ENCODE measurements around the gene MMP24OS.

The MMP24OS gene

GRCh38 chr20:35291654-35292503 lies 14.0 kb upstream of the MMP24OS start, which contains the start of gene FAM83C:
Gene FAM83C (minus strand): TSS chr20:35292425. CDS start chr20:35292304, 121 bp downstream.
- no peaks in the 10 kb centered on the region for H3K36me3 ChIP-seq (ENCODE audit: control insufficient read depth in 1 of 2, insufficient read depth in 2 of 2, low read length in 2 of 2)
- H3K9me3 ChIP-seq (ENCODE audit: control insufficient read depth in 1 of 2, low read length in 2 of 2): no peaks in the 10 kb centered on the region
- no peak within 1 kb of the TSS for H3K9ac ChIP-seq (ENCODE audit: low read depth in 1 of 2, low read length in 2 of 2)
- no peaks in the 10 kb centered on the region for H3K4me1 ChIP-seq (ENCODE audit: control insufficient read depth in 1 of 2, insufficient read depth in 2 of 2, low read length in 2 of 2)
- peaks cover 0 to under 1% of the 10 kb centered on the region in 2 donors for H3K27me3 ChIP-seq (ENCODE audit: control insufficient read depth in 1 of 2, insufficient read depth in 2 of 2, low read length in 2 of 2)
- no peak within 1 kb of the TSS for H3K27ac ChIP-seq (ENCODE audit: low read depth, low read length)
- H3K4me3 ChIP-seq (ENCODE audit: low read depth in 1 of 2, low read length in 2 of 2): no peak within 1 kb of the TSS

GRCh38 chr20:35290887-35291417 lies 13.0 kb upstream of the MMP24OS start:
- no peak overlapping the region for H3K4me3 ChIP-seq (ENCODE audit: low read depth in 1 of 2, low read length in 2 of 2)

GRCh38 chr20:35290186-35290886 lies 12.4 kb upstream of the MMP24OS start:
- Histone ChIP-seq H3K36me3 (ENCODE audit: control insufficient read depth in 1 of 2, insufficient read depth in 2 of 2, low read length in 2 of 2) (no peaks in the 10 kb centered on the region), H3K4me3 (ENCODE audit: low read depth in 1 of 2, low read length in 2 of 2) (no peak overlapping the region), H3K4me1 (ENCODE audit: control insufficient read depth in 1 of 2, insufficient read depth in 2 of 2, low read length in 2 of 2) (peaks cover 12 to 14% of the 10 kb centered on the region in 2 donors)

More at GRCh38 chr20:35290887-35291417, 13.0 kb upstream of the MMP24OS start:
- Histone ChIP-seq H3K27ac (ENCODE audit: low read depth, low read length) (no peak overlapping the region), H3K9me3 (ENCODE audit: control insufficient read depth in 1 of 2, low read length in 2 of 2) (no peaks in the 10 kb centered on the region), H3K36me3 (ENCODE audit: control insufficient read depth in 1 of 2, insufficient read depth in 2 of 2, low read length in 2 of 2) (no peaks in the 10 kb centered on the region), H3K27me3 (ENCODE audit: control insufficient read depth in 1 of 2, insufficient read depth in 2 of 2, low read length in 2 of 2) (no peaks in the 10 kb centered on the region), H3K9ac (ENCODE audit: low read depth in 1 of 2, low read length in 2 of 2) (no peak overlapping the region), H3K4me1 (ENCODE audit: control insufficient read depth in 1 of 2, insufficient read depth in 2 of 2, low read length in 2 of 2) (peaks cover 6 to 8% of the 10 kb centered on the region in 2 donors)

GRCh38 chr20:35288325-35289060 lies 10.6 kb upstream of the MMP24OS start:
- peaks cover 22 to 24% of the 10 kb centered on the region in 2 donors for H3K4me1 ChIP-seq (ENCODE audit: control insufficient read depth in 1 of 2, insufficient read depth in 2 of 2, low read length in 2 of 2)
- no peak overlapping the region for H3K9ac ChIP-seq (ENCODE audit: low read depth in 1 of 2, low read length in 2 of 2)
- no peak overlapping the region for H3K4me3 ChIP-seq (ENCODE audit: low read depth in 1 of 2, low read length in 2 of 2)
- no peaks in the 10 kb centered on the region for H3K9me3 ChIP-seq (ENCODE audit: control insufficient read depth in 1 of 2, low read length in 2 of 2)
- peaks cover 0 to under 1% of the 10 kb centered on the region in 2 donors for H3K36me3 ChIP-seq (ENCODE audit: control insufficient read depth in 1 of 2, insufficient read depth in 2 of 2, low read length in 2 of 2)
- H3K27ac ChIP-seq (ENCODE audit: low read depth, low read length): no peak overlapping the region
- H3K27me3 ChIP-seq (ENCODE audit: control insufficient read depth in 1 of 2, insufficient read depth in 2 of 2, low read length in 2 of 2): no peaks in the 10 kb centered on the region

More at GRCh38 chr20:35290186-35290886, 12.4 kb upstream of the MMP24OS start:
- H3K9me3 ChIP-seq (ENCODE audit: control insufficient read depth in 1 of 2, low read length in 2 of 2): no peaks in the 10 kb centered on the region
- H3K27me3 ChIP-seq (ENCODE audit: control insufficient read depth in 1 of 2, insufficient read depth in 2 of 2, low read length in 2 of 2): no peaks in the 10 kb centered on the region
- H3K27ac ChIP-seq (ENCODE audit: low read depth, low read length): no peak overlapping the region
- no peak overlapping the region for H3K9ac ChIP-seq (ENCODE audit: low read depth in 1 of 2, low read length in 2 of 2)

- Histone ChIP-seq H3K9ac (ENCODE audit: low read depth in 1 of 2, low read length in 2 of 2) (no peak overlapping the region), H3K9me3 (ENCODE audit: control insufficient read depth in 1 of 2, low read length in 2 of 2) (no peaks in the 10 kb centered on the region), H3K27ac (ENCODE audit: low read depth, low read length) (no peak overlapping the region), H3K4me3 (ENCODE audit: low read depth in 1 of 2, low read length in 2 of 2) (no peak overlapping the region), H3K36me3 (ENCODE audit: control insufficient read depth in 1 of 2, insufficient read depth in 2 of 2, low read length in 2 of 2) (peaks cover 0 to 4% of the 10 kb centered on the region in 2 donors), H3K4me1 (ENCODE audit: control insufficient read depth in 1 of 2, insufficient read depth in 2 of 2, low read length in 2 of 2) (peaks cover 26 to 28% of the 10 kb centered on the region in 2 donors), H3K27me3 (ENCODE audit: control insufficient read depth in 1 of 2, insufficient read depth in 2 of 2, low read length in 2 of 2) (no peaks in the 10 kb centered on the region)
These were observed 9.8 kb upstream of the MMP24OS start for GRCh38 chr20:35287509-35288324.

GRCh38 chr20:35286899-35287508 lies 9.1 kb upstream of the MMP24OS start:
- Histone ChIP-seq H3K27me3 (ENCODE audit: control insufficient read depth in 1 of 2, insufficient read depth in 2 of 2, low read length in 2 of 2) (no peaks in the 10 kb centered on the region), H3K36me3 (ENCODE audit: control insufficient read depth in 1 of 2, insufficient read depth in 2 of 2, low read length in 2 of 2) (peaks cover 3 to 7% of the 10 kb centered on the region in 2 donors), H3K4me1 (ENCODE audit: control insufficient read depth in 1 of 2, insufficient read depth in 2 of 2, low read length in 2 of 2) (peaks cover 28 to 31% of the 10 kb centered on the region in 2 donors), H3K9ac (ENCODE audit: low read depth in 1 of 2, low read length in 2 of 2) (no peak overlapping the region), H3K4me3 (ENCODE audit: low read depth in 1 of 2, low read length in 2 of 2) (no peak overlapping the region), H3K27ac (ENCODE audit: low read depth, low read length) (no peak overlapping the region), H3K9me3 (ENCODE audit: control insufficient read depth in 1 of 2, low read length in 2 of 2) (no peaks in the 10 kb centered on the region)

- H3K4me1 ChIP-seq (ENCODE audit: control insufficient read depth in 1 of 2, insufficient read depth in 2 of 2, low read length in 2 of 2): peaks cover 28 to 31% of the 10 kb centered on the region in 2 donors
- peak overlapping the region in 1 of 2 donors; percentile 14 for H3K9ac ChIP-seq (ENCODE audit: low read depth in 1 of 2, low read length in 2 of 2)
These were observed 8.4 kb upstream of the MMP24OS start for GRCh38 chr20:35286077-35286898.

GRCh38 chr20:35285806-35286076 lies 7.8 kb upstream of the MMP24OS start:
- Histone ChIP-seq H3K27ac (ENCODE audit: low read depth, low read length) (no peak overlapping the region), H3K27me3 (ENCODE audit: control insufficient read depth in 1 of 2, insufficient read depth in 2 of 2, low read length in 2 of 2) (no peaks in the 10 kb centered on the region), H3K4me1 (ENCODE audit: control insufficient read depth in 1 of 2, insufficient read depth in 2 of 2, low read length in 2 of 2) (peaks cover 28 to 31% of the 10 kb centered on the region in 2 donors), H3K4me3 (ENCODE audit: low read depth in 1 of 2, low read length in 2 of 2) (peak overlapping the region in 1 of 2 donors; percentile 76), H3K9ac (ENCODE audit: low read depth in 1 of 2, low read length in 2 of 2) (peak overlapping the region in 1 of 2 donors; percentile 34), H3K36me3 (ENCODE audit: control insufficient read depth in 1 of 2, insufficient read depth in 2 of 2, low read length in 2 of 2) (peaks cover 3 to 16% of the 10 kb centered on the region in 2 donors), H3K9me3 (ENCODE audit: control insufficient read depth in 1 of 2, low read length in 2 of 2) (no peaks in the 10 kb centered on the region)

More at GRCh38 chr20:35286077-35286898, 8.4 kb upstream of the MMP24OS start:
- no peaks in the 10 kb centered on the region for H3K9me3 ChIP-seq (ENCODE audit: control insufficient read depth in 1 of 2, low read length in 2 of 2)
- no peaks in the 10 kb centered on the region for H3K27me3 ChIP-seq (ENCODE audit: control insufficient read depth in 1 of 2, insufficient read depth in 2 of 2, low read length in 2 of 2)
- peak overlapping the region in 1 of 2 donors; percentile 76 for H3K4me3 ChIP-seq (ENCODE audit: low read depth in 1 of 2, low read length in 2 of 2)
- no peak overlapping the region for H3K27ac ChIP-seq (ENCODE audit: low read depth, low read length)
- H3K36me3 ChIP-seq (ENCODE audit: control insufficient read depth in 1 of 2, insufficient read depth in 2 of 2, low read length in 2 of 2): peaks cover 3 to 12% of the 10 kb centered on the region in 2 donors
